Transverse colon (tissue), 4 donors: Measurements from ENCODE around the gene ACCS.

Experiments used
- POLR2A ChIP-seq: fragments of 450-650 bp; IDR thresholded peaks from one replicate; pipeline ENCODE4 v1.6.1; 2016; ENCODE audit warnings: antibody characterized with exemption, mild to moderate bottlenecking, moderate library complexity
- POLR2AphosphoS5 ChIP-seq, 3 donors: sonication (generic); formaldehyde crosslinking; IDR thresholded peaks; one replicate each; pipeline ENCODE4 v1.6.1; 2016; ENCODE audit warnings: antibody characterized with exemption in 3 of 3
- TF ChIP-seq, protein P1 (sequence below), 5 experiments: fragments of 200-600 bp in 3 of 5; fragments of 450-650 bp in 2 of 5; sonication (generic) in 3 of 5; IDR thresholded peaks; 1 replicate in 2 of 5; 2 replicates in 3 of 5; pipeline ENCODE4 v1.5.1; 2016 to 2017; ENCODE audit warnings: antibody characterized with exemption in 5 of 5, inconsistent platforms in 3 of 5, mild to moderate bottlenecking in 2 of 5, moderate library complexity in 1 of 5

DNA sequence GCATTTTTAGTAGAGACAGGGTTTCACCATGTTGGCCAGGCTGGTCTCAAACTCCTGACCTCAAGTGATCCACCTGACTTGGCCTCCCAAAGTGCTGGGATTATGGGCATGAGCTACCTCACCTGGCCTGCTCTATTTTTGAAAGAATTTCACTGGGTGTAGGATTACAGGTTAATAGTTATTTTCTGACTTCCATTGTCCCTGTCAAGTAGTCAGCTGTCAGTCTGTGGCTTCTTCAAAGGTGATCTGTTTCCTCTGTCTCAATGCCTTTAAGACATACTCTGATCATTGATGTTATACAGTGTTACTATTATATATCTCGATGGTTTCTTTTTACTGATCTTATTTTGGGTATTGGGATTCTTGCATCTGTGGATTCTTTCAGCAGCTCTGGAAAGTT, 19.3 kb downstream of the ACCS start:
- TF ChIP-seq, protein P1, sequence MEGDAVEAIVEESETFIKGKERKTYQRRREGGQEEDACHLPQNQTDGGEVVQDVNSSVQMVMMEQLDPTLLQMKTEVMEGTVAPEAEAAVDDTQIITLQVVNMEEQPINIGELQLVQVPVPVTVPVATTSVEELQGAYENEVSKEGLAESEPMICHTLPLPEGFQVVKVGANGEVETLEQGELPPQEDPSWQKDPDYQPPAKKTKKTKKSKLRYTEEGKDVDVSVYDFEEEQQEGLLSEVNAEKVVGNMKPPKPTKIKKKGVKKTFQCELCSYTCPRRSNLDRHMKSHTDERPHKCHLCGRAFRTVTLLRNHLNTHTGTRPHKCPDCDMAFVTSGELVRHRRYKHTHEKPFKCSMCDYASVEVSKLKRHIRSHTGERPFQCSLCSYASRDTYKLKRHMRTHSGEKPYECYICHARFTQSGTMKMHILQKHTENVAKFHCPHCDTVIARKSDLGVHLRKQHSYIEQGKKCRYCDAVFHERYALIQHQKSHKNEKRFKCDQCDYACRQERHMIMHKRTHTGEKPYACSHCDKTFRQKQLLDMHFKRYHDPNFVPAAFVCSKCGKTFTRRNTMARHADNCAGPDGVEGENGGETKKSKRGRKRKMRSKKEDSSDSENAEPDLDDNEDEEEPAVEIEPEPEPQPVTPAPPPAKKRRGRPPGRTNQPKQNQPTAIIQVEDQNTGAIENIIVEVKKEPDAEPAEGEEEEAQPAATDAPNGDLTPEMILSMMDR (IDR thresholded peaks at IDR 0.05) = no peak
- TF ChIP-seq POLR2AphosphoS5 (IDR thresholded peaks at IDR 0.05) (no peak), POLR2A (no peak)
